SK-N-SH treated with all-trans-retinoic acid at 6 μM for 48 hours (cell line): ENCODE results near the gene STMN1.

Experiments used
- ATAC-seq: fragments of 200-7000 bp; cut with Tn5 transposase; 3 replicates; pipeline ENCODE4 v1.9.1; 2020; ENCODE audit warnings: mild to moderate bottlenecking, moderate library complexity
- ARNTL ChIP-seq: fragments of 450-650 bp; formaldehyde crosslinking; IDR thresholded peaks from 2 replicates; pipeline ENCODE4 v1.5.0; 2020; ENCODE audit warnings: low read depth, mild to moderate bottlenecking, moderate library complexity, borderline replicate concordance
- BACH2 ChIP-seq: fragments of 250-450 bp; sonication (Bioruptor Pico); IDR thresholded peaks from 2 replicates; pipeline ENCODE4 v1.9.0; 2021; ENCODE audit warnings: mild to moderate bottlenecking, borderline replicate concordance
- CSDC2 ChIP-seq: fragments of 250-450 bp; sonication (Bioruptor Pico); IDR thresholded peaks from 2 replicates; pipeline ENCODE4 v1.5.0; 2020; ENCODE audit warnings: mild to moderate bottlenecking, moderate library complexity
- ESRRG ChIP-seq: fragments of 250-450 bp; sonication (Bioruptor Pico); IDR thresholded peaks from 2 replicates; pipeline ENCODE4 v1.6.1; 2021; ENCODE audit warnings: mild to moderate bottlenecking
- GLIS3 ChIP-seq: fragments of 250-450 bp; sonication (Bioruptor Pico); IDR thresholded peaks from 2 replicates; pipeline ENCODE4 v1.5.0; 2020; ENCODE audit warnings: mild to moderate bottlenecking, moderate library complexity
- ISL1 ChIP-seq: fragments of 250-450 bp; sonication (Bioruptor Pico); IDR thresholded peaks from 2 replicates; pipeline ENCODE4 v2.1.2; 2022; ENCODE audit warnings: mild to moderate bottlenecking, moderate library complexity
- OSR1 ChIP-seq: fragments of 250-450 bp; sonication (Bioruptor Pico); IDR thresholded peaks from 2 replicates; pipeline ENCODE4 v1.8.0; 2022; ENCODE audit warnings: moderate library complexity, mild to moderate bottlenecking, inconsistent platforms
- PPARA ChIP-seq: fragments of 250-450 bp; sonication (Bioruptor Pico); IDR thresholded peaks from 2 replicates; pipeline ENCODE4 v1.5.0; 2020; ENCODE audit warnings: mild to moderate bottlenecking, borderline replicate concordance
- RARB ChIP-seq: fragments of 250-450 bp; sonication (Bioruptor Pico); IDR thresholded peaks from 2 replicates; pipeline ENCODE4 v1.8.0; 2021; ENCODE audit warnings: mild to moderate bottlenecking, moderate library complexity
- SNAI2 ChIP-seq: fragments of 250-450 bp; sonication (Bioruptor Pico); IDR thresholded peaks from 2 replicates; pipeline ENCODE4 v1.5.0; 2020; ENCODE audit warnings: mild to moderate bottlenecking, moderate library complexity
- TCF4 ChIP-seq: fragments of 250-450 bp; sonication (Bioruptor Pico); IDR thresholded peaks from 2 replicates; pipeline ENCODE4 v1.8.0; 2021; ENCODE audit warnings: mild to moderate bottlenecking, moderate library complexity, borderline replicate concordance
- TOX ChIP-seq: fragments of 250-450 bp; sonication (Bioruptor Pico); IDR thresholded peaks from 2 replicates; pipeline ENCODE4 v1.8.0; 2021; ENCODE audit warnings: mild to moderate bottlenecking, moderate library complexity, borderline replicate concordance
- ZC3H10 ChIP-seq: fragments of 250-450 bp; sonication (Bioruptor Pico); IDR thresholded peaks from 2 replicates; pipeline ENCODE4 v1.5.1; 2021; ENCODE audit warnings: mild to moderate bottlenecking, moderate library complexity
- ZFP3 ChIP-seq: fragments of 250-450 bp; sonication (Bioruptor Pico); IDR thresholded peaks from 2 replicates; pipeline ENCODE4 v1.5.0; 2020; ENCODE audit warnings: mild to moderate bottlenecking, moderate library complexity
- ZFP30 ChIP-seq: fragments of 450-650 bp; formaldehyde crosslinking; IDR thresholded peaks from 2 replicates; pipeline ENCODE4 v1.5.0; 2022; ENCODE audit warnings: mild to moderate bottlenecking, moderate library complexity
- ZNF565 ChIP-seq: fragments of 450-650 bp; formaldehyde crosslinking; conservative IDR thresholded peaks from 2 replicates; pipeline ENCODE4 v1.5.0; 2020; ENCODE audit warnings: low read depth, mild to moderate bottlenecking, moderate library complexity
- ZNF70 ChIP-seq: fragments of 450-650 bp; formaldehyde crosslinking; IDR thresholded peaks from 2 replicates; pipeline ENCODE4 v1.5.0; 2020; ENCODE audit warnings: mild to moderate bottlenecking, moderate library complexity
- ZNF8 ChIP-seq: fragments of 450-650 bp; formaldehyde crosslinking; IDR thresholded peaks from 2 replicates; pipeline ENCODE4 v1.5.0; 2020; ENCODE audit warnings: mild to moderate bottlenecking, moderate library complexity
- TF ChIP-seq, protein P1 (sequence below): fragments of 250-450 bp; sonication (Bioruptor Pico); IDR thresholded peaks from 2 replicates; pipeline ENCODE4 v1.5.0; 2020; ENCODE audit warnings: mild to moderate bottlenecking, moderate library complexity
- TF ChIP-seq, protein P2 (sequence below): fragments of 250-450 bp; sonication (Bioruptor Pico); IDR thresholded peaks from 2 replicates; pipeline ENCODE4 v1.8.0; 2021; ENCODE audit warnings: low read depth, mild to moderate bottlenecking, moderate library complexity, borderline replicate concordance
- TF ChIP-seq, protein P3 (sequence below): fragments of 250-450 bp; sonication (Bioruptor Pico); IDR thresholded peaks from 2 replicates; pipeline ENCODE4 v1.5.1; 2021; ENCODE audit warnings: mild to moderate bottlenecking, moderate library complexity
- TF ChIP-seq, protein P4 (sequence below): fragments of 250-450 bp; sonication (Bioruptor Pico); IDR thresholded peaks from 2 replicates; pipeline ENCODE4 v1.5.1; 2020; ENCODE audit warnings: low read depth, mild to moderate bottlenecking, moderate library complexity
- TF ChIP-seq, protein P5 (sequence below): fragments of 250-450 bp; sonication (Bioruptor Pico); IDR thresholded peaks from 2 replicates; pipeline ENCODE4 v1.8.0; 2020; ENCODE audit warnings: mild to moderate bottlenecking, moderate library complexity, borderline replicate concordance

STMN1 gene

DNA sequence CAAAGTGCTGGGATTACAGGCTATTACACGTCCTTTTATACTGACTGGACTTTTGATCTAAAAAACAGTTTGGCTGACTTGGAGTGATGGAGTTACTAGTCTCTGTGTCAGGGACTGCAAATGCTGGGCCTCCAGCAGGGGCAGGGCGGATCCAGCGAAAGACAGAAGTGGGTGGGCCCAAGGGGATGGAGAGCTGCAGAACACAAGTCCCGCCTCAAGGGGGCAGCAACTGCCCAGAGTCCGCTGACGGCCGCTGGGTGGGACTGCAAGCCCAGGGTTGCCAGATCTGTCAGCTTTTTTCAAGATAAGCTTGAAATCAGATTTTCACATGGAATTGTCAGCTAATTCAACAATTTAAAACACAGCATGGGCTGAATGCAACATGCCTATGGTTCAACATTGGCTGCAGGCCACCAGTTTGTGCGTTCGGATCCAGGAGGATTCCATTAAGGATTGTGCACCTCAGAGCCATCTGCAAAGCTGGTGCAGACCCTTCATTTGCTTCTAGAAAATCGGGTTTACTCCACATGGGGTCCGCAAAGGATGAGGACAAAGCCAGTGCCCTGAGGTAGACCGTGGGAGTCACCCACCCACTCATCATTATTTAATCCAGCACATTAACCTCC is 10.7 kb downstream of the STMN1 start:
- peak; percentile 86 for ATAC-seq
- TF ChIP-seq, protein P1, sequence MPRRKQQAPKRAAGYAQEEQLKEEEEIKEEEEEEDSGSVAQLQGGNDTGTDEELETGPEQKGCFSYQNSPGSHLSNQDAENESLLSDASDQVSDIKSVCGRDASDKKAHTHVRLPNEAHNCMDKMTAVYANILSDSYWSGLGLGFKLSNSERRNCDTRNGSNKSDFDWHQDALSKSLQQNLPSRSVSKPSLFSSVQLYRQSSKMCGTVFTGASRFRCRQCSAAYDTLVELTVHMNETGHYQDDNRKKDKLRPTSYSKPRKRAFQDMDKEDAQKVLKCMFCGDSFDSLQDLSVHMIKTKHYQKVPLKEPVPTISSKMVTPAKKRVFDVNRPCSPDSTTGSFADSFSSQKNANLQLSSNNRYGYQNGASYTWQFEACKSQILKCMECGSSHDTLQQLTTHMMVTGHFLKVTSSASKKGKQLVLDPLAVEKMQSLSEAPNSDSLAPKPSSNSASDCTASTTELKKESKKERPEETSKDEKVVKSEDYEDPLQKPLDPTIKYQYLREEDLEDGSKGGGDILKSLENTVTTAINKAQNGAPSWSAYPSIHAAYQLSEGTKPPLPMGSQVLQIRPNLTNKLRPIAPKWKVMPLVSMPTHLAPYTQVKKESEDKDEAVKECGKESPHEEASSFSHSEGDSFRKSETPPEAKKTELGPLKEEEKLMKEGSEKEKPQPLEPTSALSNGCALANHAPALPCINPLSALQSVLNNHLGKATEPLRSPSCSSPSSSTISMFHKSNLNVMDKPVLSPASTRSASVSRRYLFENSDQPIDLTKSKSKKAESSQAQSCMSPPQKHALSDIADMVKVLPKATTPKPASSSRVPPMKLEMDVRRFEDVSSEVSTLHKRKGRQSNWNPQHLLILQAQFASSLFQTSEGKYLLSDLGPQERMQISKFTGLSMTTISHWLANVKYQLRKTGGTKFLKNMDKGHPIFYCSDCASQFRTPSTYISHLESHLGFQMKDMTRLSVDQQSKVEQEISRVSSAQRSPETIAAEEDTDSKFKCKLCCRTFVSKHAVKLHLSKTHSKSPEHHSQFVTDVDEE (CRISPR knock-in tag): no peak
- TF ChIP-seq CSDC2 (CRISPR knock-in tag) (no peak), ZC3H10 (CRISPR knock-in tag) (no peak), ZNF565 (0 out of 2 replicates have a peak, but pooled peaks have one; percentile 42), BACH2 (CRISPR knock-in tag) (no peak), ARNTL (CRISPR knock-in tag) (no peak), RARB (CRISPR knock-in tag) (no peak), PPARA (CRISPR knock-in tag) (0 out of 2 replicates have a peak, but pooled peaks have one; percentile 51), TCF4 (peak; percentile 68; the same call in 1 of the 2 replicates), OSR1 (CRISPR knock-in tag) (no peak), ZNF8 (no peak), ZNF70 (CRISPR knock-in tag) (no peak), SNAI2 (CRISPR knock-in tag) (no peak), ZFP30 (CRISPR knock-in tag) (no peak), ISL1 (CRISPR knock-in tag) (no peak), GLIS3 (CRISPR knock-in tag) (no peak), ESRRG (CRISPR knock-in tag) (no peak), ZFP3 (CRISPR knock-in tag) (no peak), TOX (CRISPR knock-in tag) (no peak)
- TF ChIP-seq, protein P2, sequence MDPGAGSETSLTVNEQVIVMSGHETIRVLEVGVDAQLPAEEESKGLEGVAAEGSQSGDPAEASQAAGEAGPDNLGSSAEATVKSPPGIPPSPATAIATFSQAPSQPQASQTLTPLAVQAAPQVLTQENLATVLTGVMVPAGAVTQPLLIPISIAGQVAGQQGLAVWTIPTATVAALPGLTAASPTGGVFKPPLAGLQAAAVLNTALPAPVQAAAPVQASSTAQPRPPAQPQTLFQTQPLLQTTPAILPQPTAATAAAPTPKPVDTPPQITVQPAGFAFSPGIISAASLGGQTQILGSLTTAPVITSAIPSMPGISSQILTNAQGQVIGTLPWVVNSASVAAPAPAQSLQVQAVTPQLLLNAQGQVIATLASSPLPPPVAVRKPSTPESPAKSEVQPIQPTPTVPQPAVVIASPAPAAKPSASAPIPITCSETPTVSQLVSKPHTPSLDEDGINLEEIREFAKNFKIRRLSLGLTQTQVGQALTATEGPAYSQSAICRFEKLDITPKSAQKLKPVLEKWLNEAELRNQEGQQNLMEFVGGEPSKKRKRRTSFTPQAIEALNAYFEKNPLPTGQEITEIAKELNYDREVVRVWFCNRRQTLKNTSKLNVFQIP (CRISPR knock-in tag): no peak
- TF ChIP-seq, protein P3, sequence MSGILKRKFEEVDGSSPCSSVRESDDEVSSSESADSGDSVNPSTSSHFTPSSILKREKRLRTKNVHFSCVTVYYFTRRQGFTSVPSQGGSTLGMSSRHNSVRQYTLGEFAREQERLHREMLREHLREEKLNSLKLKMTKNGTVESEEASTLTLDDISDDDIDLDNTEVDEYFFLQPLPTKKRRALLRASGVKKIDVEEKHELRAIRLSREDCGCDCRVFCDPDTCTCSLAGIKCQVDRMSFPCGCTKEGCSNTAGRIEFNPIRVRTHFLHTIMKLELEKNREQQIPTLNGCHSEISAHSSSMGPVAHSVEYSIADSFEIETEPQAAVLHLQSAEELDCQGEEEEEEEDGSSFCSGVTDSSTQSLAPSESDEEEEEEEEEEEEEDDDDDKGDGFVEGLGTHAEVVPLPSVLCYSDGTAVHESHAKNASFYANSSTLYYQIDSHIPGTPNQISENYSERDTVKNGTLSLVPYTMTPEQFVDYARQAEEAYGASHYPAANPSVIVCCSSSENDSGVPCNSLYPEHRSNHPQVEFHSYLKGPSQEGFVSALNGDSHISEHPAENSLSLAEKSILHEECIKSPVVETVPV (CRISPR knock-in tag): no peak
- TF ChIP-seq, protein P4, sequence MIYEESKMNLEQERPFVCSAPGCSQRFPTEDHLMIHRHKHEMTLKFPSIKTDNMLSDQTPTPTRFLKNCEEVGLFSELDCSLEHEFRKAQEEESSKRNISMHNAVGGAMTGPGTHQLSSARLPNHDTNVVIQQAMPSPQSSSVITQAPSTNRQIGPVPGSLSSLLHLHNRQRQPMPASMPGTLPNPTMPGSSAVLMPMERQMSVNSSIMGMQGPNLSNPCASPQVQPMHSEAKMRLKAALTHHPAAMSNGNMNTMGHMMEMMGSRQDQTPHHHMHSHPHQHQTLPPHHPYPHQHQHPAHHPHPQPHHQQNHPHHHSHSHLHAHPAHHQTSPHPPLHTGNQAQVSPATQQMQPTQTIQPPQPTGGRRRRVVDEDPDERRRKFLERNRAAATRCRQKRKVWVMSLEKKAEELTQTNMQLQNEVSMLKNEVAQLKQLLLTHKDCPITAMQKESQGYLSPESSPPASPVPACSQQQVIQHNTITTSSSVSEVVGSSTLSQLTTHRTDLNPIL (CRISPR knock-in tag): no peak
- TF ChIP-seq, protein P5, sequence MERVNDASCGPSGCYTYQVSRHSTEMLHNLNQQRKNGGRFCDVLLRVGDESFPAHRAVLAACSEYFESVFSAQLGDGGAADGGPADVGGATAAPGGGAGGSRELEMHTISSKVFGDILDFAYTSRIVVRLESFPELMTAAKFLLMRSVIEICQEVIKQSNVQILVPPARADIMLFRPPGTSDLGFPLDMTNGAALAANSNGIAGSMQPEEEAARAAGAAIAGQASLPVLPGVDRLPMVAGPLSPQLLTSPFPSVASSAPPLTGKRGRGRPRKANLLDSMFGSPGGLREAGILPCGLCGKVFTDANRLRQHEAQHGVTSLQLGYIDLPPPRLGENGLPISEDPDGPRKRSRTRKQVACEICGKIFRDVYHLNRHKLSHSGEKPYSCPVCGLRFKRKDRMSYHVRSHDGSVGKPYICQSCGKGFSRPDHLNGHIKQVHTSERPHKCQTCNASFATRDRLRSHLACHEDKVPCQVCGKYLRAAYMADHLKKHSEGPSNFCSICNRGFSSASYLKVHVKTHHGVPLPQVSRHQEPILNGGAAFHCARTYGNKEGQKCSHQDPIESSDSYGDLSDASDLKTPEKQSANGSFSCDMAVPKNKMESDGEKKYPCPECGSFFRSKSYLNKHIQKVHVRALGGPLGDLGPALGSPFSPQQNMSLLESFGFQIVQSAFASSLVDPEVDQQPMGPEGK (CRISPR knock-in tag): no peak

DNA sequence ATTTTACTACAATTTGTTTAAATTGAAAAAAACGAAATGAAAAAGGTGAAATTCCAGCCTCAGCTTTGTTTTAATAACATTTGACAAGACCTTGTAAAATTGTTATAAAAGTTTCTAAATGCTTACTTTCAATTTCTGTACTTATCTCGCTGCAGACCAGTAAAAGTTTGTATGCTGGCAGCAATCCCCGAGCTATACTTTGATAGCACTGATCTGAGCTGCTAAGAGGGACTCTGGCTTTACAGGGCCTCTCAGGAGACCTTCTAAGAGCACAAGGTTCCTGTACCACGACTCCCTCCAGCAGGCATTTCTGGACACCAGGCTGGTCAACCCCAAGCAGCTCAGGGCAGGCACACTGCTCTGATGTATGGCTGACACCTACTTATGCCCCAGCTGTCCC is 13.1 kb downstream of the STMN1 start:
- ATAC-seq: no peak
- TF ChIP-seq ARNTL (CRISPR knock-in tag) (no peak), PPARA (CRISPR knock-in tag) (no peak), CSDC2 (CRISPR knock-in tag) (no peak), ZFP3 (CRISPR knock-in tag) (no peak), ZC3H10 (CRISPR knock-in tag) (no peak), ESRRG (CRISPR knock-in tag) (no peak), ZNF8 (no peak), ZNF565 (no peak), ZFP30 (CRISPR knock-in tag) (no peak), RARB (CRISPR knock-in tag) (no peak)
- TF ChIP-seq, protein P5 (CRISPR knock-in tag): no peak
- TF ChIP-seq, protein P4 (CRISPR knock-in tag): no peak
- TF ChIP-seq, protein P1 (CRISPR knock-in tag): no peak
